Psoas muscle (tissue), 8 donors: ENCODE measurements around the gene GAPDHS. TPM values are rescaled to one million over a fixed set of nuclear protein-coding genes. Genes with fewer than 3 reads are reported as not detected.
A peak's percentile ranks its signal among the peaks of the same experiment; 100 is the strongest.

Experiments used
- ATAC-seq, 4 donors: fragments of 200-7000 bp; cut with Tn5 transposase; one replicate each; pipeline ENCODE4 v1.9.1; 2020; ENCODE audit warnings: moderate library complexity in 3 of 4, mild to moderate bottlenecking in 2 of 4
- DNase-seq, 2 donors: peaks; one replicate each; pipeline ENCODE4 v3.0.0-alpha.2; 2020
- H3K27ac ChIP-seq: fragments of 200-600 bp; one replicate; pipeline ENCODE4 v1.8.0; 2022
- H3K27me3 ChIP-seq, 3 donors: fragments of 200-600 bp in 1 of 3; one replicate each; pipeline versions ENCODE4 v1.6.1 to v1.8.0; 2013 to 2022; ENCODE audit warnings: low read length in 2 of 3, mild to moderate bottlenecking in 2 of 3, moderate library complexity in 1 of 3; ENCODE audit not compliant: insufficient read depth in 3 of 3
- H3K36me3 ChIP-seq, 2 donors: fragments of 200-600 bp in 1 of 2; one replicate each; pipeline versions ENCODE4 v1.6.1 to v1.8.0; 2013 to 2022; ENCODE audit warnings: low read depth in 1 of 2, mild to moderate bottlenecking in 1 of 2, moderate library complexity in 1 of 2; ENCODE audit not compliant: insufficient read depth in 1 of 2
- H3K4me1 ChIP-seq: fragments of 200-600 bp; one replicate; pipeline ENCODE4 v1.8.0; 2022
- H3K4me3 ChIP-seq: fragments of 200-600 bp; one replicate; pipeline ENCODE4 v1.8.0; 2022; ENCODE audit warnings: mild to moderate bottlenecking
- H3K9me3 ChIP-seq: fragments of 200-600 bp; one replicate; pipeline ENCODE4 v1.8.0; 2022
- CTCF ChIP-seq: fragments of 200-600 bp; IDR thresholded peaks from one replicate; pipeline ENCODE4 v1.8.0; 2022; ENCODE audit warnings: antibody characterized with exemption
- WGBS, 3 donors: extraction: QIAGEN DNeasy Blood & Tissue Kit; methylation state at CpG; one replicate each; pipeline versions ENCODE4 v1.1.6 to v1.1.7; 2013; 5-methylcytosine and 5-hydroxymethylcytosine counted together
- intact Hi-C, 2 donors: fragments of 100-400 bp; cut with DNase I; formaldehyde crosslinking; loops; one replicate each; pipeline versions ENCODE4 v1.11.0 to v1.14.2; 2022
- polyA plus RNA-seq, 3 donors: library from polyadenylated mRNA; stranded (reverse); fragments of 200-250 nt; gene quantifications; one replicate each; pipeline ENCODE4 v1.2.3, GENCODE V29; 2013
- total RNA-seq, 4 donors: library from RNA; stranded (reverse); fragmentation: NEBNext Ultra II Directional in 2 of 4; extraction: Animal tissue kit (Norgen Biotek cat#: 25700) in 2 of 4; gene quantifications; one replicate each; pipeline versions ENCODE4 v1.2.1 to v1.2.4, GENCODE V29; 2021 to 2023
- donor health status: healthy with polysubstance abuse.
- donor health status: DM: no; HTN: no; CAD: no; lungs with moderate emphysema.
- donor health status: Bipolar disorder and iron deficiency.
- donor health status: healthy.
- donor health status: DM: yes; HTN: yes; CAD: no.
- donor health status: DM: no; HTN: no; CAD: no.
- donor health status: DM: no; HTN: no; CAD: no.
- donor health status: DM: yes; HTN: yes; CAD: no.

The GAPDHS gene
- total and polyA plus RNA-seq, 7 donors, result not detected

DNA sequence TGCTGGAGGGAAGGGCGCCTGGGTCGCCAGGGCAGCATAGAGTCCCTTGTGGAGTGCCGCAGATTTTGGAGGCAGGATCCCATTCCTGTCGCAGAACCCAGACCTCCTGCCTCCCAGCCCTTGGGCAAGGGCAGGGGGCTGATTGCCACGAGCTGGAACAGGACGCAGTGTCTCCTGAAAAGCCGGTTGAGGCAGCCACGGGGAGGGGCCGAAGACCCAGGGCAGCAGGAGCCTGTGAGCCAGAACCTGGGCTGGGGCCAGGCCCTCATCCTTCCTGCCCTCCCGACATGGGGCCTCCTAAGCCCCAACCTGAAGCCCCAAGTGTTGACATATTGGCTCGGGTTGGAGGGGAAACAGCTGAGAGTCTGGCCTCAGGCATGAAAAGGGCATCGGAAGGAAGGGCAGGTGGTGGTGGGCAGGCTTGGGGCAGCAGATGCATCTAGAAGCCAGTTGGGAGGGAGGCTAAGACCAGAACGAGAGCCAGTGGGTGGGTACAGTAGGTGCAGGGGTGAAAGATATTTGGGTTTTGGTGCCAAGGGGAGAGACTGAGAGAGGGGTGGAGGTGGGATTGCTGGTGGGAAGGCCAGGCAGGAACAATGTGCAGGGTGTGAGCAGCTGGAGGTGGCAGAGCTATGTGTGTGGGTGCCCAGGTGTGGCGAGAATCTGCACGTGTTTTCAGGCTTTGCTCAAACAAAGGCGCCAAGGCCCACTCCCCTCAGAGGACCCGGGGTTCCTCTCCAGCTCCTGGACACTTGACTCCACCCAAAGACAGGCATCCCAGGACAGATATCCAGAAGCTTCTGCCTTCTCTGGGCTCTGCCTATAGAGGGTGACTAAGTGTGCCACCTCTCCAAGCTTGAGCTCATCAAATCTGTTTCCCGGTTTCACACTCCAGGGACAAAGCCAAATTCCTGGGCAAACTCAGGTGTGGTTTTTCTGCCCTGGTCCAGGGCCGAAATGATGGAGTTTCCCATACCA lies 3.7 kb upstream of the GAPDHS start:
- H3K27ac ChIP-seq, result no peak overlapping the region

DNA sequence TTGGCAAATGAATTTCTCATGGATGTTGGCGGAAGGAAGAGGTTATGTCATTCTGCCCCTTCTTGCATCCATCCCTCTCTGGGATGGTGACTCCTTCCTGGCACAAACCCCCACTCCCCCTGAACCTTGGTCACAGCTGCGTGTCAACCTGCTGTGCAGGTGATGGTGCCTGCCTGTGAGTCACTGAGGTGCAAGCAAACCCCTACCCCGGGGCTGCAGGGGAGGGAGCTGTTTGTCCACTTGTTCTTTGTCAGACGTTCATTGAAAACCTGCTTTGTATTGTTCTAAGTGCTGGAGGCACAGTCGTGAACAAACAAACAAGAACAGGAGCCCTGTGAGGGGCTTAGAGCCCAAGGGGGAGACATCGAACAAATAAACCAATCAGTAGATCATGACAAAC lies 2.0 kb upstream of the GAPDHS start:
- Histone ChIP-seq H3K27ac (no peak overlapping the region), H3K9me3 (no peaks in the 10 kb centered on the region), H3K4me1 (no peaks in the 10 kb centered on the region), H3K36me3 (no peaks in the 10 kb centered on the region), H3K4me3 (no peak overlapping the region), H3K27me3 (peaks cover 0 to 66% (median 11%) of the 10 kb centered on the region in 3 donors)
- no peak for TF ChIP-seq CTCF
- intact Hi-C loops, result no loop called here
- ATAC-seq (no peak), DNase-seq (no peak)
- 44 to 46% (median 46%) methylated on average over 6 of the region's 6 CpGs for WGBS, 3 donors

More for the DNA sequence above, 3.7 kb upstream of the GAPDHS start:
- TF ChIP-seq CTCF, result no peak
- Histone ChIP-seq H3K4me1 (no peaks in the 10 kb centered on the region), H3K36me3 (no peaks in the 10 kb centered on the region), H3K9me3 (no peaks in the 10 kb centered on the region), H3K4me3 (no peak overlapping the region), H3K27me3 (peaks cover 0 to 76% (median 11%) of the 10 kb centered on the region in 3 donors)
- ATAC-seq (no peak), DNase-seq (no peak)
- WGBS, 3 donors, result 53 to 55% (median 54%) methylated on average over 18 to 19 of the region's 19 CpGs
- intact Hi-C loops, result no loop called here

DNA sequence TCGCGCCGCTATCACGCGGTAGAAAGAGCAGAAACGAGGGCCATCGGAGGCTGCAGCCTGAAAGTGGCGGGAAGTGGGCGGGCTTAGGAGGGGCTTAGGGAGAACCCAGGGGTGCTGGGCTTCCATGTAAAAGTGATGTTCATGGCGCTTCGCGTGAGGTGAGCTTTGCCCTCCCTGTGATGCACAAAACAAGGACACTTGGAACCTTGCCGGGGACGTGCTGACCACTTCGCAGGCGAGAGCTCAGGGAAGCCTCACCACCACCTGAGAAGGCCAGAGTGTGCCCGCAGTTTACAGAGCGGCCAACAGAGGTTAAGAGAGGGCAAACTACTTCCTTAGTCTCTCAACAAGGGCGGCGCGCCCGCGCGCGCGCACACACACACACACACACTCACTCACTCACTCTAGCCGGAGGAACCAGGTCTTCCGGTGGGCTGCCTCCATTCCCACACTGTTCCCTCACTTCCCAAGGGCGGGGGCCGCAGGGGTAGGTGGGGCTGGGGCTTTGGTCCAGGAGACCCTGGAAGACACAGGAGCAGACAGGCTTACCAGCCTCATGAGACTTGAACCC lies 651 bp downstream of the GAPDHS start:
- H3K9me3 ChIP-seq, result no peaks in the 10 kb centered on the region
- peaks cover 0 to 52% (median 11%) of the 10 kb centered on the region in 3 donors for H3K27me3 ChIP-seq
- H3K4me3 ChIP-seq, result no peak overlapping the region
- ATAC-seq (peak in 1 of 4 donors; percentile 32), DNase-seq (peak in 1 of 2 donors; percentile 64)
- no peak overlapping the region for H3K27ac ChIP-seq
- WGBS, 3 donors, result 2 to 4% (median 4%) methylated on average over 29 to 30 of the region's 30 CpGs
- H3K36me3 ChIP-seq, result no peaks in the 10 kb centered on the region
- intact Hi-C loops, result no loop called here
- no peaks in the 10 kb centered on the region for H3K4me1 ChIP-seq
- no peak for TF ChIP-seq CTCF

- Histone ChIP-seq H3K27me3 (peaks cover 0 to 45% (median 7%) of the 10 kb centered on the region in 3 donors), H3K4me1 (no peaks in the 10 kb centered on the region), H3K36me3 (no peaks in the 10 kb centered on the region), H3K4me3 (no peak overlapping the region), H3K27ac (no peak overlapping the region), H3K9me3 (no peaks in the 10 kb centered on the region)
- DNase-seq (no peak), ATAC-seq (no peak)
- TF ChIP-seq CTCF, result no peak
- 49 to 60% (median 58%) methylated on average over 10 of the region's 10 CpGs for WGBS, 3 donors
- intact Hi-C loops, result no loop called here
Observed at GRCh38 chr19:35534803-35535480, 1.7 kb downstream of the GAPDHS start.
